ENCODE data around the gene PGGHG. TPM values are rescaled to one million over a fixed set of nuclear protein-coding genes. Genes with fewer than 3 reads are reported as not detected.

PGGHG gene
- total and polyA plus RNA-seq, 10 donors: 53.4 to 250 (median 131) TPM

DNA sequence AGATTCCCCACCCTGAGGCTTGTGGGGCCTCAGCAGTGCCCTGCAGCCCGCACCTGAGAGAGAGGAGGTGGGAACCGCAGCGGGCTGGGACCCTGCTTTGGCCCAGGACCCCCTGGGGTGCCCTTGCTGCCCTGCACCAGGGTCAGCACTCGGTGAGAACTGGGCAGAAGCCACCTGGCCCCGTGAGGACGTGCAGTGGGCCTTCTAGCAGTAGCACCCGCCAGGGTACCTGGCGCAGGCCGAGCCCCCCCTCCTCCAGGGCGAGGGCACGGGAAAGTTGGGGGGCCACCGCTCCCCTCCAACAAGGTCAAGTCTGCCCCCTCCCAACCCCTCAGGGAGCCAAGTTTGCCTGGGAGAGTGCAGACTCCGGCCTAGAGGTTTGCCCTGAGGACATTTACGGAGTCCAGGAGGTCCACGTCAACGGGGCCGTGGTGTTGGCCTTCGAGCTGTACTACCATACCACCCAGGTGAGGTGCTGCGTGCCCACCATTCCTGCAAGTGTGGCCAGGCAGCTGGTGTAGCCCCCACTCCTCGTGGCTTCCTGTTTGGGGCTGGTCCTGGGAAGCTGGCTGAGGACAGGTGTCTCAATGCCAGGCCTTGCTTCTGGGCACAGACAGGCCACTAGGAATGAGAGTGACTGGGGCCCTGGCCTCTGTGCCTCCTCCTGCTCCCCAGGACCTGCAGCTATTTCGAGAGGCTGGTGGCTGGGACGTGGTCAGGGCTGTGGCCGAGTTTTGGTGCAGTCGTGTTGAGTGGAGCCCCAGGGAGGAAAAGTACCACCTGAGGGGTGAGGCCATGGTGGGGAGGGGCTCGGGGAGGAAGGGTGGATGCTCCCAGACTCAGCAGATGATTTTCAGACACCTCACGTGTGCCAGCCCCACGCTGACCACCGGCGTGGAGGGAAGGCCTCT is 3.5 kb downstream of the PGGHG start:
- intact Hi-C loops (cut with DNase I; ENCODE audit: low total_unique reads): no loop called here
- Histone ChIP-seq H3K9me3 (no peaks in the 10 kb centered on the region), H3K4me1 (peaks cover 6 to 61% (median 27%) of the 10 kb centered on the region in 6 donors), H3K4me3 (no peak overlapping the region), H3K36me3 (peaks cover 0 to 61% (median 29%) of the 10 kb centered on the region in 6 donors), H3K27me3 (replicated peaks in 1 of 7) (peaks cover 0 to 13% (median 0%) of the 10 kb centered on the region in 7 donors), H3K27ac (no peak overlapping the region)
- TF ChIP-seq POLR2AphosphoS5 (IDR thresholded peaks at IDR 0.05): peak in 1 of 3 donors; percentile 45
- no peak for TF ChIP-seq POLR2A (IDR thresholded peaks at IDR 0.05)
- peak; percentile 72 for DNase-seq
- WGBS, 5 donors: 88 to 92% (median 89%) methylated on average over 13 to 29 of the region's 29 CpGs

DNA sequence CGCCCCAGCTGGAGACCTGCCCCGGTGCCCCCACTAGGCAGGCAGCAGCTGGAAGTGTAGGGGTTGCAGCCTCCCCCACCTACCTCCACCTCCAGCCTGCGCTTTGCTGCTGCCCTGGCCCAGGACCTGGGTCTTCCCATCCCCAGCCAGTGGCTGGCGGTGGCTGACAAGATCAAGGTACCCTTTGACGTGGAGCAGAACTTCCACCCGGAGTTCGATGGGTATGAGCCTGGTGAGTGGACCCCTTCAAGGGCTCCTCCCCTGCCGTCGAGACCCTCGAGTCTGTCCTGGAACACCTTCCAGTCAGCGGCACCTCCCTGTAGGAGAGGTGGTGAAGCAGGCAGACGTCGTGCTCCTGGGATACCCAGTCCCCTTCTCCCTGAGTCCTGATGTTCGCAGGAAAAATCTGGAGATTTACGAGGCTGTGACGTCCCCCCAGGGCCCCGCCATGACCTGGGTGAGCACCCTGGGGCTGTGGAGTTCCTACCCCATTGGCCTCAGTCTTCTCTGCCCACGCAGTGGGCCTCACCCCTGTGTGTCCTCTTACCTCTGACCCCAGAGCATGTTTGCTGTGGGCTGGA is 4.4 kb downstream of the PGGHG start:
- DNase-seq: peak; percentile 72
- Histone ChIP-seq H3K36me3 (peaks cover 0 to 61% (median 29%) of the 10 kb centered on the region in 6 donors), H3K4me1 (peaks cover 6 to 61% (median 27%) of the 10 kb centered on the region in 6 donors), H3K4me3 (no peak overlapping the region), H3K27ac (no peak overlapping the region), H3K9me3 (no peaks in the 10 kb centered on the region), H3K27me3 (replicated peaks in 1 of 7) (peaks cover 0 to 13% (median 0%) of the 10 kb centered on the region in 7 donors)
- TF ChIP-seq POLR2AphosphoS5 (IDR thresholded peaks at IDR 0.05) (no peak), CTCF (IDR thresholded peaks at IDR 0.05 in 8 of 11, conservative IDR thresholded peaks at IDR 0.05 in 3 of 11) (no peak), POLR2A (IDR thresholded peaks at IDR 0.05) (no peak)
- intact Hi-C loops (cut with DNase I; ENCODE audit: low total_unique reads): no loop called here
- 85 to 93% (median 92%) methylated on average over 15 to 18 of the region's 18 CpGs for WGBS, 5 donors

DNA sequence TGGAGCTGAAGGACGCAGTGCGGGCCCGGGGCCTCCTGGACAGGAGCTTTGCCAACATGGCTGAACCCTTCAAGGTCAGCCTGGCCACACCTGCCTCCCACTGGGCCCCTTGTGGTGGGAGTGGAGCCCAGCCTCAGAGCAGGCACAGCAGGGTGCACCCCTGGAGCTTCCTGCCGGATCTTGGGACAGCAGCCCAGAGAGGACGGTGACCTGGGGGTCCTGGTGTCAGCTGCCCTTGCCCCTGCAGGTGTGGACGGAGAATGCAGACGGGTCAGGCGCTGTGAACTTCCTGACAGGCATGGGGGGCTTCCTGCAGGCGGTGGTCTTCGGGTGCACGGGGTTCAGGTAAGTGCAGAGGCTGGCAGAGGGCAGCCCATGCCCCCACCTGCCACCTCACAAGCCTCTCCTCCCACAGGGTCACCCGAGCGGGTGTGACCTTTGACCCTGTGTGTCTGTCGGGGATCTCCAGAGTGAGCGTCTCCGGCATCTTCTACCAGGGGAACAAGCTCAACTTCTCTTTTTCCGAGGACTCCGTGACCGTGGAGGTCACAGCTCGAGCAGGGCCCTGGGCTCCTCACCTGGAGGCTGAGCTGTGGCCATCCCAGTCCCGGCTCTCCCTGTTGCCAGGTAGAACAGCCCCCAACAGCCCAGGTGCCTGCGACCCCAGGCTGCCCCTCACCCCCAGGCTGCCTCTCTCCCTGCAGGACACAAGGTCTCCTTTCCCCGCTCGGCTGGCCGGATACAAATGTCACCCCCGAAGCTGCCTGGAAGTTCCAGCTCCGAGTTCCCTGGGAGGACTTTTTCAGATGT is 5.1 kb downstream of the PGGHG start:
- peaks cover 0 to 61% (median 29%) of the 10 kb centered on the region in 6 donors for H3K36me3 ChIP-seq
- DNase-seq: peak; percentile 76
- H3K9me3 ChIP-seq: no peaks in the 10 kb centered on the region
- peaks cover 6 to 67% (median 30%) of the 10 kb centered on the region in 6 donors for H3K4me1 ChIP-seq
- TF ChIP-seq POLR2A (IDR thresholded peaks at IDR 0.05) (no peak), POLR2AphosphoS5 (IDR thresholded peaks at IDR 0.05) (peak in 1 of 3 donors; percentile 47), CTCF (IDR thresholded peaks at IDR 0.05 in 8 of 11, conservative IDR thresholded peaks at IDR 0.05 in 3 of 11) (no peak)
- intact Hi-C loops (cut with DNase I; ENCODE audit: low total_unique reads): no loop called here
- no peak overlapping the region for H3K27ac ChIP-seq
- H3K27me3 ChIP-seq (replicated peaks in 1 of 7): peaks cover 0 to 20% (median 3%) of the 10 kb centered on the region in 7 donors
- 88 to 90% (median 88%) methylated on average over 19 to 27 of the region's 27 CpGs for WGBS, 5 donors
- H3K4me3 ChIP-seq: no peak overlapping the region

- no peaks in the 10 kb centered on the region for H3K9me3 ChIP-seq
- H3K4me1 ChIP-seq: peaks cover 2 to 68% (median 25%) of the 10 kb centered on the region in 6 donors
- no peak overlapping the region for H3K27ac ChIP-seq
- 87 to 95% (median 92%) methylated on average over 11 to 16 of the region's 16 CpGs for WGBS, 5 donors
- peaks cover 0 to 61% (median 29%) of the 10 kb centered on the region in 6 donors for H3K36me3 ChIP-seq
- TF ChIP-seq POLR2AphosphoS5 (IDR thresholded peaks at IDR 0.05) (peak in 1 of 3 donors; percentile 65), POLR2A (IDR thresholded peaks at IDR 0.05) (no peak), CTCF (IDR thresholded peaks at IDR 0.05 in 8 of 11, conservative IDR thresholded peaks at IDR 0.05 in 3 of 11) (no peak)
- DNase-seq: peak; percentile 71
- intact Hi-C loops (cut with DNase I; ENCODE audit: low total_unique reads): no loop called here
- H3K27me3 ChIP-seq (replicated peaks in 1 of 7): peaks cover 0 to 27% (median 7%) of the 10 kb centered on the region in 7 donors
- no peak overlapping the region for H3K4me3 ChIP-seq
Observed at GRCh38 chr11:294780-295179, 5.9 kb downstream of the PGGHG start.

Data from spleen (tissue), 11 donors.